Stimulated activated memory B cell treated with anti-CD40 and anti-IgM and Interleukin-4, amounts not matched to agents 10 μg/mL and 1 μg/mL and 100 μg/mL, for 72 hours (primary cell): ENCODE results near the gene TRIP6.
A peak's percentile ranks its signal among the peaks of the same experiment; 100 is the strongest.
"Not testable (repeated sequence)": the region's sequence is repeated elsewhere in the genome, so short reads cannot be mapped to it uniquely, and the experiment has no call there.

Experiments used
- ATAC-seq: fragments of 150-1000 bp; cut with Tn5 transposase; 2 replicates; pipeline ENCODE4 v1.10.0; 2021
- H3K27ac Mint-ChIP-seq: one replicate; pipeline ENCODE4 v1.8.0; 2022; ENCODE audit warnings: mild to moderate bottlenecking, mixed read lengths
- H3K27me3 Mint-ChIP-seq: one replicate; pipeline ENCODE4 v1.8.0; 2022; ENCODE audit warnings: mixed read lengths
- H3K36me3 Mint-ChIP-seq: one replicate; pipeline ENCODE4 v1.8.0; 2022; ENCODE audit warnings: mixed read lengths
- H3K4me1 Mint-ChIP-seq: one replicate; pipeline ENCODE4 v1.8.0; 2022; ENCODE audit warnings: mixed read lengths
- H3K4me3 Mint-ChIP-seq: one replicate; pipeline ENCODE4 v1.8.0; 2022; ENCODE audit warnings: mild to moderate bottlenecking, moderate library complexity, mixed read lengths
- H3K9me3 Mint-ChIP-seq: one replicate; pipeline ENCODE4 v1.8.0; 2022; ENCODE audit warnings: mixed read lengths

Gene TRIP6

GRCh38 chr7:100899432-100899831, 32.2 kb downstream of the TRIP6 start:
- Mint-ChIP-seq H3K27me3 (peaks cover 70% of the 10 kb centered on the region), H3K27ac (no peak overlapping the region), H3K9me3 (no peaks in the 10 kb centered on the region), H3K4me1 (peaks cover 16% of the 10 kb centered on the region), H3K36me3 (no peaks in the 10 kb centered on the region), H3K4me3 (no peak overlapping the region)
- ATAC-seq: no peak

DNA sequence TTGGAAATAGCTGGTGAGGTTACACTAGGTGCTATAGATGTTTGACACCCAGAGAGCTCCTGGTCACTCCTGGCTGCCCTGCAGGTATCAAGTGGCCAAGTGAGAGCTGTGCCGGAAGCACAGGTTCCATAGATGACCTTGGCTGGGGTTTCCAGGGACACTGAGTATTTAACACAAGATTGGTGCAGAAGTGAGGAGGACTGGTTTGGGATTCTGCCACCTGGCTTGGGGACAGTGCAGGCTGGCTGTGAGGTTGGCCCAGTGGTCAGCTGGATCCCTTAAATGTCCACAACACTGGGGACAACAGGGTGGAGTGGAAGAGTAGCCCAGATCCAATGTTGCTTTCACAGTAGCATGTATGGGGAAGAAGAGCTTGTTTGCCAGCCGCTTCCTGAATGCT, 33.8 kb downstream of the TRIP6 start:
- H3K36me3 Mint-ChIP-seq: no peaks in the 10 kb centered on the region
- no peak for ATAC-seq
- no peaks in the 10 kb centered on the region for H3K9me3 Mint-ChIP-seq
- H3K4me1 Mint-ChIP-seq: peaks cover 6% of the 10 kb centered on the region
- no peak overlapping the region for H3K27ac Mint-ChIP-seq
- peaks cover 58% of the 10 kb centered on the region for H3K27me3 Mint-ChIP-seq
- H3K4me3 Mint-ChIP-seq: no peak overlapping the region

- Mint-ChIP-seq H3K4me3 (no peak overlapping the region), H3K27me3 (peaks cover 51% of the 10 kb centered on the region), H3K36me3 (no peaks in the 10 kb centered on the region), H3K4me1 (no peaks in the 10 kb centered on the region), H3K9me3 (no peaks in the 10 kb centered on the region), H3K27ac (no peak overlapping the region)
- ATAC-seq: no peak
Measured at GRCh38 chr7:100901921-100902332, 34.7 kb downstream of the TRIP6 start.

DNA sequence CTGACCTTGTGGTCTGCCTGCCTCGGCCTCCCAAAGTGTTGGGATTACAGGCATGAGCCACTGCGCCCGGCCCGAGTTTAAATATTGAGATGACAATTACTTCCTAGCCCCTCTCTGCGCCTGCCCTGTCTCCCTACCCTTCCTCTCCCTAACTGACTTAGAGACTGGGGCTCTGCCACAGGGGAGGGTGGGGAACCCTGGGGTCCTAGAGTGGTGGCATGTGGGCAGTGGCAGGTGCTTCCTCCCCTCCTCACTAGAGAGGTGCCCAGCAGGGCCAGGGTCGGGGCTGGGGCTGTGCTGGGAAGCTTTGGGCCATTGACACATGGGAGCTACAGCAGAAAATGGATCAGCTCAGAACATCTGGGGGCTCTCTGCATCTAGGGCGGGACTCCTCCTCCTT, 35.5 kb downstream of the TRIP6 start:
- peak; percentile 34 for ATAC-seq
- Mint-ChIP-seq H3K4me3 (no peak overlapping the region), H3K27ac (no peak overlapping the region), H3K9me3 (no peaks in the 10 kb centered on the region), H3K36me3 (no peaks in the 10 kb centered on the region), H3K27me3 (peaks cover 46% of the 10 kb centered on the region), H3K4me1 (no peaks in the 10 kb centered on the region)

DNA sequence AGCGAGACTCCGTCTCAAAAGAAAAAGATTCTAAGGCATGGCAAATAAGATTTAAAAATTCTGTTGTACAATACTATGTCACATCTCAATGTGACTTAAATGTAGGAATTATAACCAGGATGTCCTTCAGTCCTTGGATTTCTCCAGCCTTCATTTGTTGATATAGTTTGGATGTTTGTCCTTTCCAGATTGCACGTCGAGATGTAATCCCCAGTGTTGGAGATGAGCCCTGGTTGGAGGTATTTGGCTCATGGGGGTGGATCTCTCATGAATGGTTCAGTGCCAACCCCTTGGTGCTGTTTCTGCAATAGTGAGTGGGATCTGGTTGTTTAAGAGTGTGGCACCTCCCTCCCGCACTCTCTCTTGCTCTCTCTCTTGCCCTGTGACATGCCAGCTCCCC, 41.3 kb downstream of the TRIP6 start:
- no peak for ATAC-seq
- no peak overlapping the region for H3K4me3 Mint-ChIP-seq
- H3K9me3 Mint-ChIP-seq: peaks cover 4% of the 10 kb centered on the region
- peaks cover 19% of the 10 kb centered on the region for H3K27me3 Mint-ChIP-seq
- peaks cover 7% of the 10 kb centered on the region for H3K4me1 Mint-ChIP-seq
- peaks cover 4% of the 10 kb centered on the region for H3K36me3 Mint-ChIP-seq
- no peak overlapping the region for H3K27ac Mint-ChIP-seq

DNA sequence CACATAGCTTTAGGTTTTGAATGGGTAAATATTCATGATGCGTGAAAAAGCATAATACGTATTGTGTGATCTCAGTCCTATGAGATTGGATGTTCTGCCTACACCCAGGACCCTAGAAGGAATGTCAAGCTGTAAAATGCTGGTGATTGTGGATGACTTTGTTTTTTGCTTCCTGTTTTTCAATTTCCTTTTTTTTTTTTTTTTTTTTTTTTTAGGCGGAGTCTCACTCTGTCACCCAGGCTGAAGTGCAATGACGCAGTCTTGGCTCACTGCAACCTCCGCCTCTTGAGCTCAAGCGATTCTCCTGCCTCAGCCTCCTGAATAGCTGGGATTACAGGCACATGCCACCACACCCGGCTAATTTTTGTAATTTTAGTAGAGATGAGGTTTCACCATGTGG, 43.3 kb downstream of the TRIP6 start:
- H3K36me3 Mint-ChIP-seq, H3K9me3 Mint-ChIP-seq, H3K4me3 Mint-ChIP-seq, H3K27ac Mint-ChIP-seq, H3K4me1 Mint-ChIP-seq, ATAC-seq: not testable (repeated sequence)
- peaks cover 38% of the 10 kb centered on the region for H3K27me3 Mint-ChIP-seq

GRCh38 chr7:100911484-100911883, 44.3 kb downstream of the TRIP6 start:
- H3K4me1 Mint-ChIP-seq: peaks cover 11% of the 10 kb centered on the region
- peaks cover 4% of the 10 kb centered on the region for H3K36me3 Mint-ChIP-seq
- ATAC-seq: no peak
- no peak overlapping the region for H3K4me3 Mint-ChIP-seq
- H3K27ac Mint-ChIP-seq: no peak overlapping the region
- H3K9me3 Mint-ChIP-seq: peaks cover 4% of the 10 kb centered on the region
- H3K27me3 Mint-ChIP-seq: peaks cover 43% of the 10 kb centered on the region

GRCh38 chr7:100914208-100914878, 47.2 kb downstream of the TRIP6 start:
- ATAC-seq: no peak
- Mint-ChIP-seq H3K4me1 (peaks cover 14% of the 10 kb centered on the region), H3K27me3 (peaks cover 57% of the 10 kb centered on the region), H3K4me3 (no peak overlapping the region), H3K27ac (no peak overlapping the region), H3K36me3 (no peaks in the 10 kb centered on the region), H3K9me3 (no peaks in the 10 kb centered on the region)

- H3K27ac Mint-ChIP-seq: no peak overlapping the region
- ATAC-seq: no peak
- peaks cover 14% of the 10 kb centered on the region for H3K4me1 Mint-ChIP-seq
- H3K4me3 Mint-ChIP-seq: no peak overlapping the region
- no peaks in the 10 kb centered on the region for H3K9me3 Mint-ChIP-seq
- H3K36me3 Mint-ChIP-seq: no peaks in the 10 kb centered on the region
- peaks cover 57% of the 10 kb centered on the region for H3K27me3 Mint-ChIP-seq
Measured at GRCh38 chr7:100914879-100915447, 47.8 kb downstream of the TRIP6 start.

DNA sequence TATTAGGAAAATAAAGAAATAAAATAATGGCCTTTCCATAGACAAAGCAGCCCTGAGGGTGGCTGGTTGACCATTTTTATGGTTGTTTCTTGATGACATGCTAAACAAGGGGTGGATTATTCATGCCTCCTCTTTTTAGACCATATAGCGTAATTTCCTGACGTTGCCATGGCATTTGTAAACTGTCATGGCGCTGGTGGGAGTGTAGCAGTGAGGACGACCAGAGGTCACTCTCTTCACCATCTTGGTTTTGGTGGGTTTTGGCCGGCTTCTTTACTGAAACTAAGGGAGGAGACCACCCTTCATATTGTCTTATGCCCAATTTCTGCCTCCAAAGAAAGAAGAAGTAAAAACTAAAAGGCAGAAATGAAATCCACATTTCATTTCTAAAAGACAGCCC, 52.1 kb downstream of the TRIP6 start:
- not testable (repeated sequence) for H3K4me3 Mint-ChIP-seq, H3K9me3 Mint-ChIP-seq, H3K4me1 Mint-ChIP-seq, H3K36me3 Mint-ChIP-seq, H3K27ac Mint-ChIP-seq, ATAC-seq
- peaks cover 50% of the 10 kb centered on the region for H3K27me3 Mint-ChIP-seq

- not testable (repeated sequence) for ATAC-seq, H3K4me1 Mint-ChIP-seq, H3K4me3 Mint-ChIP-seq, H3K27ac Mint-ChIP-seq, H3K36me3 Mint-ChIP-seq, H3K9me3 Mint-ChIP-seq
- H3K27me3 Mint-ChIP-seq: peaks cover 44% of the 10 kb centered on the region
Measured at GRCh38 chr7:100919779-100920437, 52.7 kb downstream of the TRIP6 start.

- H3K9me3 Mint-ChIP-seq: peaks cover 4% of the 10 kb centered on the region
- no peak for ATAC-seq
- peaks cover 38% of the 10 kb centered on the region for H3K27me3 Mint-ChIP-seq
- no peak overlapping the region for H3K27ac Mint-ChIP-seq
- H3K36me3 Mint-ChIP-seq: no peaks in the 10 kb centered on the region
- H3K4me3 Mint-ChIP-seq: no peak overlapping the region
- peaks cover 7% of the 10 kb centered on the region for H3K4me1 Mint-ChIP-seq
Measured at GRCh38 chr7:100921039-100921438, 53.9 kb downstream of the TRIP6 start.
